GM20000 (cell line): ENCODE results near the gene TMX1.

Experiments
- DNase-seq: peaks from one replicate; pipeline ENCODE4 v3.0.0; 2012; ENCODE audit warnings: low spot score
- TF ChIP-seq, protein P1 (sequence below): IDR thresholded peaks from 2 replicates; pipeline ENCODE4 v1.5.1; 2012; ENCODE audit warnings: mild to moderate bottlenecking, control low read depth; ENCODE audit errors: extremely low read depth, missing control alignments

TMX1 gene

GRCh38 chr14:51293912-51294389 is 53.9 kb downstream of the TMX1 start:
- DNase-seq: no peak
- TF ChIP-seq, protein P1, sequence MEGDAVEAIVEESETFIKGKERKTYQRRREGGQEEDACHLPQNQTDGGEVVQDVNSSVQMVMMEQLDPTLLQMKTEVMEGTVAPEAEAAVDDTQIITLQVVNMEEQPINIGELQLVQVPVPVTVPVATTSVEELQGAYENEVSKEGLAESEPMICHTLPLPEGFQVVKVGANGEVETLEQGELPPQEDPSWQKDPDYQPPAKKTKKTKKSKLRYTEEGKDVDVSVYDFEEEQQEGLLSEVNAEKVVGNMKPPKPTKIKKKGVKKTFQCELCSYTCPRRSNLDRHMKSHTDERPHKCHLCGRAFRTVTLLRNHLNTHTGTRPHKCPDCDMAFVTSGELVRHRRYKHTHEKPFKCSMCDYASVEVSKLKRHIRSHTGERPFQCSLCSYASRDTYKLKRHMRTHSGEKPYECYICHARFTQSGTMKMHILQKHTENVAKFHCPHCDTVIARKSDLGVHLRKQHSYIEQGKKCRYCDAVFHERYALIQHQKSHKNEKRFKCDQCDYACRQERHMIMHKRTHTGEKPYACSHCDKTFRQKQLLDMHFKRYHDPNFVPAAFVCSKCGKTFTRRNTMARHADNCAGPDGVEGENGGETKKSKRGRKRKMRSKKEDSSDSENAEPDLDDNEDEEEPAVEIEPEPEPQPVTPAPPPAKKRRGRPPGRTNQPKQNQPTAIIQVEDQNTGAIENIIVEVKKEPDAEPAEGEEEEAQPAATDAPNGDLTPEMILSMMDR: no peak

- no peak for DNase-seq
- TF ChIP-seq, protein P1: no peak
Measured at GRCh38 chr14:51294951-51295525, 55.0 kb downstream of the TMX1 start.

DNA sequence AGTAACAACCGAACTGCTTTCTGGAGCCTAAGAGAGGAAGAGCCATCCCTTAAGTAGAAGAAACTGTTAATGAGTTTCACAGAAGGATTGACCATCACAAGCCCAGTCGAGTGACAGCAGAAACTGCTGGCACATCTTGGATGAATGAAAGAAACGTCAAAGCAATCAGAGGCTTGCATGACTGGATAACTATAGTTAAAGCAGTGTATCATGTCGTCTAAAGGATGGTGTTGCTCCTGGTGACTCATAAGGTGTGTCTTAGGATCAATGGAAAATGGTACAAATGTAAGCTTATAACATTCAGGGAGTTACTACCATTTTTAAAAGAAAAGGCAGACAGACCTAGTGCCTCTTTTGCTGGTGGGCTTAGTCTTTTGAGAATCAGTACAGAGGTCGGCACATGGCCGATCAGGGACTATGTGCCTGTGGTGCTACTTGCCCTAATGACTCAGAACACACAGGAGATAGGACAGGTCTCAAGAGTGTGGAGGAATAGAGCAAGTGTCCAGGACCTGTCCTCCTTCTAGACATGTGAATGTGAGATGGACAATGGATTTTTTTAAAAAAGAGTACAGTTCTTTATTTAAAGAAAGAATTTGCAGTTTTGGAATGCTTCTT is 55.7 kb downstream of the TMX1 start:
- TF ChIP-seq, protein P1: no peak
- no peak for DNase-seq

DNA sequence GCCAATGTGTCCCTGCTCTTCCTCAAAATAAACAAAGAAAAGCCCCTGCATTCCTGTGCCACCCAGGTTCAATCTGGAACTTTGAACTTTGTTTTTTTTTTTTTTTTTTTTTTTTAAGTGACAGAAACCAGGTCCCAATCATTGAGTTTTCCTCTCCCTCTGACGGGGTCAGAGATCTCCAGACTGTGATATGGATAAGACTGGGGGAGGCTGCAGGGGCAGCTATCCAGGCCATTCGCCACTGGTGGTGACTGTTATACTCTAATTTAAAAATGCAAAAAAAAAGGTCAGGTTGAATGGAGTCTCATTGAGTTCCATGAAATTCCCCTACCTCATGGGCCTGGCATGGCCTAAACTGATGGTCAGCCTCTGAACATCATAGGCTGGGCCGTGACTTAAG is 57.0 kb downstream of the TMX1 start:
- TF ChIP-seq, protein P1: no peak
- DNase-seq: no peak

DNA sequence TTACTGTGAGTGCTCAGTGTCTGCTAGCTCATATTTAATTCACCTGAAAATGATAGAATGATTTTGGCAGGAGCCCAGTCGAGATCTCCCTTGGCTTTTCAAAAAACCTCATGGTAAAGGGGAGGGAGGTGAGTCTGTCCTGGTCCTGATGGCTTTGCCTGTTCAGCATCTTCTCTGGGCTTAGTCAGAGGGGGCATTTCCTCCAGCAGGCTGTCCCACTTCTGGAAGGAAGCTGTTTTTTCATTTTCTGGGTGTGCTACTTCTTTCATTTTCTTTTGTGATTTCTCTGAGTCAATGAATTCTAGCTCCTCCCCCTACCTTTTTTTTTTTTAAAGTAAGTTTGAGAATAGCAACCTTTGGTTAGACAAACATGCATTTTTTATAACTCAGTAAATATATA is 58.8 kb downstream of the TMX1 start:
- TF ChIP-seq, protein P1: no peak
- peak; percentile 10 for DNase-seq

DNA sequence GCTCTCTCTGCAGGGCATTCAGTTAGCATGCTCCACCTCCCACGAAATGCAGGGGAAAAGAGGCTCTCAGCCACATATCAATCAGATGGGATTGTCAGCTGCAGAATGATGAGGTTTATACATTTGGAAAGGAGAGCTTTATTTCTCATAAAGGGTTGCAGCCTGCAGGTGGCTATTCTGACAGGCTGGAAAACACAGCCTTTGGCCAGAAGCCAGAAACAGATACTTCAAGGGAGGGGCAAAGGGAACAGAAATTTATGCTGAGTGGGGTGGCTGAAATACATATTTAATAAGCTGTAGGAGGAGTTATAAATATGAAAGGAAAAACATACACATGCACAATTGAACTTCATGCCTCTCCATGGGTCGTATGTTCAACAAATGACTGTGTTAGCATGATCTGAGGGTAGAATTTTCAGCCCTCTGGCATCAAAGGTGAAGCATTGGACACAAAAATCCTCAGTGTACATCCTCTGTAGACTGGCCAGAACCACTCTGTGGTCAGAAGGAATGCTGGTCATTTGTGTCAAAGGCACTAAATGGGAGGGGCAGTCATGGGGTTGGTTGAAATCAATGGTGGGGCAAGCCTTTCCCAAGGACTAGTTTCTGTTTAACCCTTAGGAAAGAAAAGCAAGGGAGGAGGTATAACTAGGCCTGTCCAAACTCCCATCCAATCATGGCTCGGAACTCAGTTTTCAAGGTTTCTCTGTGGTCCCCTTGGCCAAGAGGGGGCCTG is 62.4 kb downstream of the TMX1 start:
- TF ChIP-seq, protein P1: no peak
- no peak for DNase-seq

GRCh38 chr14:51304438-51304837 is 64.4 kb downstream of the TMX1 start:
- TF ChIP-seq, protein P1: no peak
- no peak for DNase-seq
